Measurements from ENCODE around the gene SLC35F6.

Gene SLC35F6

GRCh38 chr2:26778098-26778497 lies 14.0 kb downstream of the SLC35F6 start:
- H3K4me3 ChIP-seq (ENCODE audit: low read depth, low read length), result no peak overlapping the region
- TF ChIP-seq CTCF (IDR thresholded peaks at IDR 0.05; ENCODE audit: low read depth, low read length), result no peak

GRCh38 chr2:26778507-26778906 lies 14.4 kb downstream of the SLC35F6 start:
- H3K4me3 ChIP-seq (ENCODE audit: low read depth, low read length), result no peak overlapping the region
- no peak for TF ChIP-seq CTCF (IDR thresholded peaks at IDR 0.05; ENCODE audit: low read depth, low read length)

- TF ChIP-seq CTCF (IDR thresholded peaks at IDR 0.05; ENCODE audit: low read depth, low read length), result no peak
- no peak overlapping the region for H3K4me3 ChIP-seq (ENCODE audit: low read depth, low read length)
These were observed 16.2 kb downstream of the SLC35F6 start for GRCh38 chr2:26780203-26780760.

- TF ChIP-seq CTCF (IDR thresholded peaks at IDR 0.05; ENCODE audit: low read depth, low read length), result no peak
- H3K4me3 ChIP-seq (ENCODE audit: low read depth, low read length), result no peak overlapping the region
These were observed 19.0 kb downstream of the SLC35F6 start for GRCh38 chr2:26782876-26783704.

- TF ChIP-seq CTCF (IDR thresholded peaks at IDR 0.05; ENCODE audit: low read depth, low read length), result no peak
- H3K4me3 ChIP-seq (ENCODE audit: low read depth, low read length), result no peak overlapping the region
These were observed 20.6 kb downstream of the SLC35F6 start for GRCh38 chr2:26784570-26785234.

- TF ChIP-seq CTCF (IDR thresholded peaks at IDR 0.05; ENCODE audit: low read depth, low read length), result no peak
- peak within 1 kb of the TSS; percentile 80 for H3K4me3 ChIP-seq (ENCODE audit: low read depth, low read length)
These were observed 21.5 kb downstream of the SLC35F6 start, which contains the start of gene CENPA for GRCh38 chr2:26785431-26786206. TSS of gene CENPA (plus strand) at chr2:26786056. CDS start at chr2:26786197, 141 bp downstream.

Data from WI38 (cell line).